OCI-LY3 (cell line): ENCODE results near the gene NSG1.

Experiments
- CTCF ChIP-seq: fragments of 200-600, 300-600 bp; sonication (generic); IDR thresholded peaks from 2 replicates; pipeline ENCODE4 v1.5.1; 2014; ENCODE audit warnings: antibody characterized with exemption, low read length, low read depth
- EZH2phosphoT487 ChIP-seq: fragments of 200-600 bp; shearing (Covaris generic); IDR thresholded peaks from 2 replicates; pipeline ENCODE4 v1.6.1; 2018; ENCODE audit warnings: antibody characterized with exemption, mixed run types, low read depth

GRCh38 chr4:4364486-4365208 is 22.3 kb upstream of the NSG1 start:
- TF ChIP-seq CTCF (no peak), EZH2phosphoT487 (no peak)
